ENCODE results near the gene MSL1.

MSL1 gene

DNA sequence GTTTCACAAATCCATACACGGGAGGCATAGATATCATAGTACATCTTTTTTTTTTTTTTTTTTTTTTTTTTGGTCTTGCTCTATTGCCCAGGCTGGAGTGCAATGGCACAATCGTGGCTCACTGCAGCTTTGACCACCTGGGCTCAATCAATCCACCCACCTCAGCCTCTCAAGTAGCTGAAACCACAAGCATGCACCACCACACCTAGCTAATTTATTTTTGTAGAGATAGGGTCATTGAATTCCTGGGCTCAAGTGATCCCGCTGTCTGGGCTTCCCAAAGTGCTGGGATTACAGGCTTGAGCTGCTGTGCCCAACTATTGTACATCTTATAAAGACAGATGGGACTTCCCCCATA is 52.0 kb downstream of the MSL1 start:
- ChIA-PET CTCF (interaction anchor here (0.9 to 1.0 kb wide), 2 partner anchors 9 to 60 kb away, joined by 3 read pairs; no protein-coding TSS in a partner anchor), POLR2A (interaction anchor here (1.1 to 1.3 kb wide), 2 partner anchors 45 to 60 kb away, joined by 4 read pairs; partner anchors contain the start of gene WIPF2)
- TF ChIP-seq, protein P1, sequence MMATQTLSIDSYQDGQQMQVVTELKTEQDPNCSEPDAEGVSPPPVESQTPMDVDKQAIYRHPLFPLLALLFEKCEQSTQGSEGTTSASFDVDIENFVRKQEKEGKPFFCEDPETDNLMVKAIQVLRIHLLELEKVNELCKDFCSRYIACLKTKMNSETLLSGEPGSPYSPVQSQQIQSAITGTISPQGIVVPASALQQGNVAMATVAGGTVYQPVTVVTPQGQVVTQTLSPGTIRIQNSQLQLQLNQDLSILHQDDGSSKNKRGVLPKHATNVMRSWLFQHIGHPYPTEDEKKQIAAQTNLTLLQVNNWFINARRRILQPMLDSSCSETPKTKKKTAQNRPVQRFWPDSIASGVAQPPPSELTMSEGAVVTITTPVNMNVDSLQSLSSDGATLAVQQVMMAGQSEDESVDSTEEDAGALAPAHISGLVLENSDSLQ (IDR thresholded peaks at IDR 0.05): no peak
- TF ChIP-seq TARDBP (IDR thresholded peaks at IDR 0.05) (no peak), FOXK2 (IDR thresholded peaks at IDR 0.05) (no peak), SP1 (IDR thresholded peaks at IDR 0.05) (no peak), ELF4 (IDR thresholded peaks at IDR 0.05) (no peak), L3MBTL2 (conservative IDR thresholded peaks at IDR 0.05) (no peak), SUZ12 (IDR thresholded peaks at IDR 0.05) (no peak), ZNF384 (IDR thresholded peaks at IDR 0.05) (no peak), CTBP1 (IDR thresholded peaks at IDR 0.05; ENCODE audit: borderline replicate concordance) (no peak)
- DNase-seq (ENCODE audit: extremely low spot score): no peak

DNA sequence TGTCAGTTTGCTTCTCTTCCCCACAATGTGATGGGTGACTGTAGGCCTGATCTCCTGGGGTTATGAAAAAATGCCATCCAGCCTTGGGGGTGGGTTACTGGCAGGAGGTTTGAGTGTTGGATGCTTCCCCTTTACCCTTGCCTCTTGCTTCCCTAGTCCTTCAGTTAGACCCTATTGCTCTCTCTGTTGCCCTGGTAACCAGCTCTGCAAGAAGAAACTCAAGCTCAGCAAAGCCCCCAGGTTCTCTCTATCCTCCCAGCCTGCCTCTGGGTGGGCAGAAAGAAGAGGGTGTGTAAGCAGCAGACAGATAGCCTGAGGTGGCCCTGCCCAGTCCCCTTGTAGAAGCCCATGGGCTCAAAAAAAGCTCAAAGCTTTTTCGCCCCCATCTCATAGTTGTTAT is 52.7 kb downstream of the MSL1 start:
- POLR2A ChIA-PET: interaction anchor here (0.6 to 1.3 kb wide), 3 partner anchors 35 to 61 kb away, joined by 3 to 4 read pairs (median 4); partner anchors contain the start of gene WIPF2
- CTCF ChIA-PET: interaction anchor here (0.5 to 1.0 kb wide), 3 partner anchors 10 to 62 kb away, joined by 3 to 4 read pairs (median 3); no protein-coding TSS in a partner anchor
- no peak for DNase-seq (ENCODE audit: extremely low spot score)
- TF ChIP-seq FOXK2 (IDR thresholded peaks at IDR 0.05) (no peak), FOXA1 (IDR thresholded peaks at IDR 0.05) (no peak), SUZ12 (IDR thresholded peaks at IDR 0.05) (no peak), HDGF (IDR thresholded peaks at IDR 0.05; ENCODE audit: borderline replicate concordance) (no peak), NFRKB (IDR thresholded peaks at IDR 0.05) (no peak), SP1 (IDR thresholded peaks at IDR 0.05) (no peak), FOXM1 (IDR thresholded peaks at IDR 0.05; ENCODE audit: borderline replicate concordance) (no peak), LEF1 (IDR thresholded peaks at IDR 0.05; ENCODE audit: borderline replicate concordance) (no peak), ZNF384 (IDR thresholded peaks at IDR 0.05) (no peak)

DNA sequence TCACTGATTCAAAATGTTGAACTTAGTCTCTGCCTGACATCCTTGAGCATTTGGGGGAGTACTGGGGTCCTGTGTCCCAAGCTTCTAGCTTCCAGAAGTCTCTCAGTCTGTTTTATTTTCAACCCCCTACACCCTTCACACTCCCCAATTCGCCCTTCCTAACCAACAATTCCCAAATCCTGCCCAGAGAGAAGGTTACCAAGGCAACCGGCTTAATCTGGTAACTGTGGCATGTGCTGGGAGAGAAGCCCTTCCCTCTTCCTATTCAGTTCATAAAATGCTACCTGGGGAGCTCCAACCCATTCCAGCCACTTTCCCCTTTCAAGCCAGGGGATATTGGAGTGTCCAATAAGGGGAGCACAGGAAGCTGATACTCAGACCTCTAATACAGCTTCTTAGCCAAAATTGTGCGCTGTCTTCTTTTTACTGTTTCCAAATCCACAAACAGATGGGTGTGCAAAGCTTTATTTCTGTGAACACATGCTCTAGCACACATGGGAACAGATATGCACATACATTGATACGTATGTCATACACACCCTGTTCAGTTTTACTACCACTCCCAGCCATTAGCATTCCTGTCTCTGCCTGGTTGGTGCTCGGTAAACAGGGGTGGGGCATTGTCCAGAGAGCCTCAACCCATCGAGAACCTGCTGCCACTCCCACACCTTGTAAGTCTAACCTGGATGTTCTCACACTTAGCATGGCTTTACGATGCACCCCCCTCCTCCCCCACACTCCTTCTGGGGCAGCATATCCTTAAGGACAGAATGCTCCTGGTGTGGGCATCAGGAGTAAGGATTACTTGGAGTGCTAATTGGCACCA is 54.4 kb downstream of the MSL1 start:
- ChIA-PET CTCF (no interaction called here), POLR2A (interaction anchor here (1.2 to 1.4 kb wide), 2 partner anchors 36 to 63 kb away, joined by 3 read pairs; partner anchors contain the start of gene CASC3)
- no peak for DNase-seq (ENCODE audit: extremely low spot score)
- TF ChIP-seq, protein P1 (IDR thresholded peaks at IDR 0.05): no peak
- no peak for TF ChIP-seq L3MBTL2 (conservative IDR thresholded peaks at IDR 0.05)
- no peak for TF ChIP-seq ELF4 (IDR thresholded peaks at IDR 0.05)
- no peak for TF ChIP-seq CTBP1 (IDR thresholded peaks at IDR 0.05; ENCODE audit: borderline replicate concordance)
- TF ChIP-seq NFRKB (IDR thresholded peaks at IDR 0.05): no peak
- TF ChIP-seq ARNT (IDR thresholded peaks at IDR 0.05): no peak
- no peak for TF ChIP-seq SP1 (IDR thresholded peaks at IDR 0.05)
- TF ChIP-seq BHLHE40 (IDR thresholded peaks at IDR 0.05; ENCODE audit: borderline replicate concordance): no peak
- TF ChIP-seq TARDBP (IDR thresholded peaks at IDR 0.05): no peak
- no peak for TF ChIP-seq ZNF384 (IDR thresholded peaks at IDR 0.05)
- TF ChIP-seq FOXM1 (IDR thresholded peaks at IDR 0.05; ENCODE audit: borderline replicate concordance): no peak
- TF ChIP-seq FOXA1 (IDR thresholded peaks at IDR 0.05): no peak
- TF ChIP-seq LEF1 (IDR thresholded peaks at IDR 0.05; ENCODE audit: borderline replicate concordance): no peak
- TF ChIP-seq SUZ12 (IDR thresholded peaks at IDR 0.05): no peak
- no peak for TF ChIP-seq HDGF (IDR thresholded peaks at IDR 0.05; ENCODE audit: borderline replicate concordance)
- TF ChIP-seq FOXK2 (IDR thresholded peaks at IDR 0.05): no peak

DNA sequence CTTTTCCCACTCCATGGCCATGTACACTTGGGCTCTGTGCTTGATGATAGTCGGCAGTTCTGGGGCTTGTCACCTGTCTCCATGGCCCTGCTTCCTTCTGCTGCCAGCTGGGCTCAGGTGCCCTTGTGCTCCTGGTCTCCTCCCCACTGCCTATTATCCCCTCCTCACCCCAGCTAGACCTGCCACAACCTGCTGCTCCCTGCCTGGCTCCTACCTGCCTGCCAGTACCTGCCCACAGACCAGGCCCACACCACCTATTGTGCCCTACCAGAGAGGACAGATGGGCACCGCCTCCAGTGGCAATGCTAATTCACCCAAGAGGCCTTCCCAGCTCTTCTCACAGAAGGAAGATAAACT is 55.0 kb downstream of the MSL1 start:
- ChIA-PET POLR2A (interaction anchor here (1.4 kb wide), 1 partner anchor 37 kb away, joined by 3 read pairs; the partner anchor contains the start of gene CASC3), CTCF (no interaction called here)
- TF ChIP-seq CTBP1 (IDR thresholded peaks at IDR 0.05; ENCODE audit: borderline replicate concordance) (no peak), ARNT (IDR thresholded peaks at IDR 0.05) (no peak), FOXK2 (IDR thresholded peaks at IDR 0.05) (no peak), NFRKB (IDR thresholded peaks at IDR 0.05) (no peak), ELF4 (IDR thresholded peaks at IDR 0.05) (no peak)
- no peak for DNase-seq (ENCODE audit: extremely low spot score)

DNA sequence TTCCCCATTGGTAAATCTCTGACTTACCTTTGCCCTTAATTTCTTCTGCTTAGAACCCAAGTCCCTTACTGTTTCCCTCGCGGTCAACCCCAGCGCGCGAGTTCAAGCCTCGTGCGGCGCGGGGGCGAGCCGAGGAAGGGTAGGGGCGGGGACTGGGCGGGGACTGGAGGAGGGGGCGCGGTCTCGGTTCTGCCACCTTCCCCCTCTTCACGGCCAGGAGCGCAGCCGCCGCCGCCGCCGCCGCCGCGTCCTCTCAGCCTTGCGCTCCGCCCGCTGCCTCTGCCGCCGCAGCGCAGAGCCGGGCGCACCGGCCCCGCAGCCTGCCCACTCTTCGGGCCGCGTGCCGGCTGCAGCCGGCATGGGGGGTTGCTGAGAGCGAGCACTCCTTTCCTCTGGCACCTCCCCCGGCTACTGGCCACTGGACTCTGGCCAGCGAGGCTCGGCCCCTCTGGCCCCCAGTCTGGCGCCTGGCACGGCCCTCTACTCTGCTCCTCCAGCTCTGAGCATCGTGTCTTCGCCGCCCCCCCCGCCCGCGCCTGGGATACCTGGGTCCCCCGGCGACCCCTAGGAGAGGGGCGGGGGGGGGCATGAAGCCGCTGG is 55.6 kb downstream of the MSL1 start, which contains the start of gene RAPGEFL1:
RAPGEFL1 (plus strand) TSS at position 196 of the 600 bp plus-strand sequence; CDS start at position 588, 392 bp downstream.
- ChIA-PET POLR2A (interaction anchor here (1.8 kb wide), 1 partner anchor 37 kb away, joined by 6 read pairs; the partner anchor contains the start of gene CASC3), CTCF (no interaction called here)
- TF ChIP-seq BHLHE40 (IDR thresholded peaks at IDR 0.05; ENCODE audit: borderline replicate concordance) (no peak), FOXK2 (IDR thresholded peaks at IDR 0.05) (no peak), HDGF (IDR thresholded peaks at IDR 0.05; ENCODE audit: borderline replicate concordance) (no peak), SUZ12 (IDR thresholded peaks at IDR 0.05) (no peak), TARDBP (IDR thresholded peaks at IDR 0.05) (no peak), FOXM1 (IDR thresholded peaks at IDR 0.05; ENCODE audit: borderline replicate concordance) (no peak), LEF1 (IDR thresholded peaks at IDR 0.05; ENCODE audit: borderline replicate concordance) (no peak), L3MBTL2 (conservative IDR thresholded peaks at IDR 0.05) (no peak), ELF4 (IDR thresholded peaks at IDR 0.05) (no peak), ZNF384 (IDR thresholded peaks at IDR 0.05) (no peak), NFRKB (IDR thresholded peaks at IDR 0.05) (no peak), CTBP1 (IDR thresholded peaks at IDR 0.05; ENCODE audit: borderline replicate concordance) (no peak), FOXA1 (IDR thresholded peaks at IDR 0.05) (no peak), SP1 (IDR thresholded peaks at IDR 0.05) (no peak), ARNT (IDR thresholded peaks at IDR 0.05) (no peak)
- TF ChIP-seq, protein P1 (IDR thresholded peaks at IDR 0.05): no peak
- no peak for DNase-seq (ENCODE audit: extremely low spot score)

Data from HEK293T (cell line).